Endodermal cell (in vitro differentiated cells): ENCODE measurements around the gene BAZ1A. TPM values are rescaled to one million over a fixed set of nuclear protein-coding genes. Genes with fewer than 3 reads are reported as not detected.

Source experiments
- DNase-seq: peaks from one replicate; pipeline ENCODE4 v3.0.0-alpha.2; 2017
- H3K27ac ChIP-seq: 2 replicates; pipeline ENCODE4 v1.5.1; 2013; ENCODE audit warnings: mild to moderate bottlenecking, low read depth, low read length, moderate library complexity
- H3K27me3 ChIP-seq: 2 replicates; pipeline ENCODE4 v1.6.1; 2013; ENCODE audit warnings: mild to moderate bottlenecking, low read length, moderate library complexity; ENCODE audit not compliant: insufficient read depth, control insufficient read depth, poor library complexity, severe bottlenecking
- H3K36me3 ChIP-seq: 2 replicates; pipeline ENCODE4 v1.7.0; 2013; ENCODE audit warnings: mild to moderate bottlenecking, low read length, moderate library complexity; ENCODE audit not compliant: control insufficient read depth, insufficient read depth
- H3K4me1 ChIP-seq: one replicate; pipeline ENCODE4 v1.7.0; 2013; ENCODE audit warnings: low read length; ENCODE audit not compliant: control insufficient read depth, insufficient read depth
- H3K4me3 ChIP-seq: 2 replicates; pipeline ENCODE4 v1.5.1; 2013; ENCODE audit warnings: mild to moderate bottlenecking, low read length, moderate library complexity
- H3K9ac ChIP-seq: 2 replicates; pipeline ENCODE4 v1.6.1; 2013; ENCODE audit warnings: mild to moderate bottlenecking, low read length, moderate library complexity; ENCODE audit not compliant: poor library complexity, severe bottlenecking; ENCODE audit errors: extremely low read depth
- H3K9me3 ChIP-seq: 2 replicates; pipeline ENCODE4 v1.6.1; 2013; ENCODE audit warnings: mild to moderate bottlenecking, low read length, moderate library complexity; ENCODE audit not compliant: control insufficient read depth
- H3K27ac Mint-ChIP-seq: 2 replicates; pipeline ENCODE4 v1.8.0; 2020; ENCODE audit warnings: mixed read lengths
- H3K27me3 Mint-ChIP-seq: 2 replicates; pipeline ENCODE4 v1.8.0; 2021; ENCODE audit warnings: mild to moderate bottlenecking, mixed read lengths; ENCODE audit not compliant: insufficient read depth
- H3K36me3 Mint-ChIP-seq: 2 replicates; pipeline ENCODE4 v1.8.0; 2020; ENCODE audit warnings: low read depth, mixed read lengths
- H3K4me1 Mint-ChIP-seq: 2 replicates; pipeline ENCODE4 v1.8.0; 2020; ENCODE audit warnings: mixed read lengths
- H3K4me3 Mint-ChIP-seq: 2 replicates; pipeline ENCODE4 v1.8.0; 2020; ENCODE audit warnings: mild to moderate bottlenecking, moderate library complexity, mixed read lengths
- H3K9me3 Mint-ChIP-seq: 2 replicates; pipeline ENCODE4 v1.8.0; 2020; ENCODE audit warnings: mild to moderate bottlenecking, mixed read lengths
- WGBS, 2 experiments: methylation state at CpG; one replicate each; pipeline versions ENCODE4 v1.1.5 to v1.1.7; 2013; ENCODE audit warnings: missing lambda C conversion rate in 2 of 2, mixed read lengths in 1 of 2; ENCODE audit not compliant: insufficient coverage in 1 of 2, insufficient read length in 1 of 2; 5-methylcytosine and 5-hydroxymethylcytosine counted together
- total RNA-seq, 2 donors: library from RNA; stranded (reverse); fragmentation: NEBNext Ultra II Directional in 1 of 2; extraction: Animal tissue kit (Norgen Biotek cat#: 25700) in 1 of 2; gene quantifications; 2 replicates in 1 of 2; 3 replicates in 1 of 2; pipeline ENCODE4 v1.2.1, GENCODE V29; 2021
- TF ChIP-seq, protein P1 (sequence below): fragments of 200-600 bp; sonication (generic); conservative IDR thresholded peaks from 2 replicates; pipeline ENCODE4 v1.5.0; 2021; ENCODE audit warnings: antibody characterized with exemption, mild to moderate bottlenecking

Gene BAZ1A
- total RNA-seq, 2 donors from 2014 or later = 22.3 to 23.3 TPM

DNA sequence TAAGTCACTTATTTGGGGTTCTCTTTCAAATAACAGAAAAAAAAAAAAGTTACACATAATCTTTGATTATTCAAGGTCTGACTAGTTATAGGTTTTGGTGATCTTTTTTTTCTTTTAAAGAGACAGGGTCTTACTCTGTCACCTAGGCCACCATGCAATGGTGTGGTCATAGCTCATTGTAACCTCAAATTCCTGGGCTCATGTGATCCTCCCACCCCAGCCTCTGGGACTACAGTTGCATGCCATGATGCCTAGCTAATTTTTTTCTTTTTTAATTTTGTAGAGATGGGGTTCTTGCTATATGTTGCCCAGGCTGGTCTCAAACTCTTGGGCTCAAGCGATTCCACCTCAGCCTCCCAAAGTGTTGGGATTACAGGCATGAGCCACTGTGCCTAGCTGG lies 104.3 kb downstream of the BAZ1A start:
- H3K4me3 Mint-ChIP-seq = no peak overlapping the region
- DNase-seq = no peak
- no peak overlapping the region for H3K9ac ChIP-seq

DNA sequence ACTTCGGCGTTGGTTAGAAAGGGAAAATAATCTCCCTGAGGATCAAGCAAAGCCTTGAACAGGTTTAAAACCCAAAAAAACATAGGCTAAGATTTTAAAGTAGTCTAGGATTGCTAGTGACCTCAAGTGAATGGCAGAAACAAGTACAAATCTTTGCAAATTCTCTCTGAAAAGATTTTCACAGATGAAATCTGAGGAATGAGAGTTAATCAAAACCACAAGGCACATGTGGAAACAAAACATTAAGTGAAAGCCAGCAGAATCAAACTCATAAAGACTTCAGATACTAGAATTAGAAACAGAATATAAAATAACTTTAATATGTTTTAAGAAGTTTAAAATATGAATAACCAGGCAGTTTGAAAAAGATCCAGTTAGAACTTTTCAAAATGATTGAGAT lies 108.6 kb downstream of the BAZ1A start:
- H3K4me1 Mint-ChIP-seq = no peaks in the 10 kb centered on the region
- TF ChIP-seq, protein P1, sequence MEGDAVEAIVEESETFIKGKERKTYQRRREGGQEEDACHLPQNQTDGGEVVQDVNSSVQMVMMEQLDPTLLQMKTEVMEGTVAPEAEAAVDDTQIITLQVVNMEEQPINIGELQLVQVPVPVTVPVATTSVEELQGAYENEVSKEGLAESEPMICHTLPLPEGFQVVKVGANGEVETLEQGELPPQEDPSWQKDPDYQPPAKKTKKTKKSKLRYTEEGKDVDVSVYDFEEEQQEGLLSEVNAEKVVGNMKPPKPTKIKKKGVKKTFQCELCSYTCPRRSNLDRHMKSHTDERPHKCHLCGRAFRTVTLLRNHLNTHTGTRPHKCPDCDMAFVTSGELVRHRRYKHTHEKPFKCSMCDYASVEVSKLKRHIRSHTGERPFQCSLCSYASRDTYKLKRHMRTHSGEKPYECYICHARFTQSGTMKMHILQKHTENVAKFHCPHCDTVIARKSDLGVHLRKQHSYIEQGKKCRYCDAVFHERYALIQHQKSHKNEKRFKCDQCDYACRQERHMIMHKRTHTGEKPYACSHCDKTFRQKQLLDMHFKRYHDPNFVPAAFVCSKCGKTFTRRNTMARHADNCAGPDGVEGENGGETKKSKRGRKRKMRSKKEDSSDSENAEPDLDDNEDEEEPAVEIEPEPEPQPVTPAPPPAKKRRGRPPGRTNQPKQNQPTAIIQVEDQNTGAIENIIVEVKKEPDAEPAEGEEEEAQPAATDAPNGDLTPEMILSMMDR = no peak
- H3K27ac ChIP-seq = no peak overlapping the region
- no peaks in the 10 kb centered on the region for H3K9me3 Mint-ChIP-seq
- H3K36me3 Mint-ChIP-seq = peaks cover 31% of the 10 kb centered on the region
- peaks cover 76% of the 10 kb centered on the region for H3K36me3 ChIP-seq
- H3K4me1 ChIP-seq = no peaks in the 10 kb centered on the region
- no peak for DNase-seq
- no peaks in the 10 kb centered on the region for H3K27me3 ChIP-seq
- H3K9ac ChIP-seq = no peak overlapping the region
- no peaks in the 10 kb centered on the region for H3K9me3 ChIP-seq
- no peak overlapping the region for H3K4me3 Mint-ChIP-seq
- no peaks in the 10 kb centered on the region for H3K27me3 Mint-ChIP-seq
- no peak overlapping the region for H3K27ac Mint-ChIP-seq
- WGBS, 2 experiments = 92 to 94% methylated on average over 2 of the region's 2 CpGs
- H3K4me3 ChIP-seq = no peak overlapping the region

More for the DNA sequence above, 104.3 kb downstream of the BAZ1A start:
- no peaks in the 10 kb centered on the region for H3K4me1 ChIP-seq
- no peaks in the 10 kb centered on the region for H3K27me3 ChIP-seq
- Mint-ChIP-seq H3K27ac (no peak overlapping the region), H3K27me3 (no peaks in the 10 kb centered on the region), H3K9me3 (no peaks in the 10 kb centered on the region), H3K4me1 (no peaks in the 10 kb centered on the region), H3K36me3 (peaks cover 31% of the 10 kb centered on the region)
- TF ChIP-seq, protein P1 = no peak
- H3K27ac ChIP-seq = no peak overlapping the region
- H3K9me3 ChIP-seq = no peaks in the 10 kb centered on the region
- no peak overlapping the region for H3K4me3 ChIP-seq
- H3K36me3 ChIP-seq = peaks cover 61% of the 10 kb centered on the region
- WGBS, 2 experiments = 86 to 100% methylated on average over 1 of the region's 1 CpG

DNA sequence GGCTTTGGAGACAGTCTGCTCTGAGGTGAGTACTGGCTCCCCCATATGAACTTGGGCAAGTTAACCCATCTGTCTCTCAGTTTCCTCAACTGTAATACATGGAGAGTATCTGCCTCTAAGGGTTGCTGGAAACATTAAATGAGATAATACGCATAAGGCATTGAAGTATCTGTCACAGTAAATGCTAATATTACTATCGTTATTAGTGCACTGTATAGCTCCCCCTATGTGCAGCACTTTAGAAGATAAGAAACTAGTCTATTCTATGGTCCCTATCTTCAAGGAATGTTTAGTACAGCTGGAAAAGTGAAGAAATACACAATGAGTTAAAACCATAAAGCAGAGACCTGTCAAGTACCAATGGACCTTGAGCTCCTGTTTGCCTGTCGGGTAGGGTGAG lies 109.1 kb downstream of the BAZ1A start:
- H3K27me3 ChIP-seq = no peaks in the 10 kb centered on the region
- H3K27ac Mint-ChIP-seq = no peak overlapping the region
- H3K4me1 ChIP-seq = no peaks in the 10 kb centered on the region
- no peaks in the 10 kb centered on the region for H3K4me1 Mint-ChIP-seq
- no peak overlapping the region for H3K4me3 Mint-ChIP-seq
- TF ChIP-seq, protein P1 = peak; percentile 50
- H3K36me3 ChIP-seq = peaks cover 76% of the 10 kb centered on the region
- no peak overlapping the region for H3K4me3 ChIP-seq
- no peak overlapping the region for H3K27ac ChIP-seq
- 95 to 100% methylated on average over 3 of the region's 3 CpGs for WGBS, 2 experiments
- DNase-seq = no peak
- no peaks in the 10 kb centered on the region for H3K9me3 ChIP-seq
- H3K9me3 Mint-ChIP-seq = no peaks in the 10 kb centered on the region
- H3K36me3 Mint-ChIP-seq = peaks cover 32% of the 10 kb centered on the region
- no peaks in the 10 kb centered on the region for H3K27me3 Mint-ChIP-seq
- no peak overlapping the region for H3K9ac ChIP-seq
